ENCODE measurements around the gene MLST8.
"Not testable (repeated sequence)": the region's sequence is repeated elsewhere in the genome, so short reads cannot be mapped to it uniquely, and the experiment has no call there.

The MLST8 gene

DNA sequence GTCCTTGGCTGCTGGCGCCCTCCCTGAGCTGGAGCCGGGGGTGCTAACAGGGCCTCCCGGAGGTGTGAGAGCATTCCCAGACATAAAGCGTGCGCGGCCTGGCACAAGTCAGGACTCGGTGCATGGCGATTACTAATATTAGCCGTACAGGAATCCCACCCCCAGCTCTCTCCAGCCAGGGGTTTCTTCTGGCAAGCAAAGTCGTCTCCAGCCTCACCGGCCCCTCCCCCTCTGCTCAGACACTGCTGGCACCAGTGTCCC lies 13.9 kb upstream of the MLST8 start:
- DNase-seq = no peak

- no peak for DNase-seq
Measured at GRCh38 chr16:2194166-2194834, 11.0 kb upstream of the MLST8 start.

DNA sequence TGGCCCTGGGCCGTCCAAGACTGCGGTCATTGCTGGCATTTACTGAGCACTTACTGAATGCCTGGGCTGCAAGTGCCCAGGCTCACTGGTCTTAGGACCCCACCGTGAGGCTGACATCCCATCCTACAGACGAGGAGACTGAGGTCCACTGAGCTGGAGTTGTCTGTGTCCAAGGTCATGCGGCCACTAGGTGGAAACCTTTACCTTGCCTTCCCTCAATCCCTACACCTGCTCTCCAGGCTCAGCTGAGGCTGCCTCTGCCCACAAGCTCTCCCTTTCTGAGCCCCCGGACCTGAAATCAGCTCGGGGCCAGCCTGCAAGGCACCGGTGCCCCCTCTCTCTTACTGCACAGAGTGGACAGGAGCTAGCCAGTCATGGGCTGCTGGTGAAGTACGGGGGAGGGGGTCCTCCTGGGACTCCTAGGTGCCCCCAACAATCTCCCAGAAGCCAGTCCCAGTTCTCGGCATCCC lies 10.4 kb upstream of the MLST8 start:
- DNase-seq = peak; percentile 66 to 80

DNA sequence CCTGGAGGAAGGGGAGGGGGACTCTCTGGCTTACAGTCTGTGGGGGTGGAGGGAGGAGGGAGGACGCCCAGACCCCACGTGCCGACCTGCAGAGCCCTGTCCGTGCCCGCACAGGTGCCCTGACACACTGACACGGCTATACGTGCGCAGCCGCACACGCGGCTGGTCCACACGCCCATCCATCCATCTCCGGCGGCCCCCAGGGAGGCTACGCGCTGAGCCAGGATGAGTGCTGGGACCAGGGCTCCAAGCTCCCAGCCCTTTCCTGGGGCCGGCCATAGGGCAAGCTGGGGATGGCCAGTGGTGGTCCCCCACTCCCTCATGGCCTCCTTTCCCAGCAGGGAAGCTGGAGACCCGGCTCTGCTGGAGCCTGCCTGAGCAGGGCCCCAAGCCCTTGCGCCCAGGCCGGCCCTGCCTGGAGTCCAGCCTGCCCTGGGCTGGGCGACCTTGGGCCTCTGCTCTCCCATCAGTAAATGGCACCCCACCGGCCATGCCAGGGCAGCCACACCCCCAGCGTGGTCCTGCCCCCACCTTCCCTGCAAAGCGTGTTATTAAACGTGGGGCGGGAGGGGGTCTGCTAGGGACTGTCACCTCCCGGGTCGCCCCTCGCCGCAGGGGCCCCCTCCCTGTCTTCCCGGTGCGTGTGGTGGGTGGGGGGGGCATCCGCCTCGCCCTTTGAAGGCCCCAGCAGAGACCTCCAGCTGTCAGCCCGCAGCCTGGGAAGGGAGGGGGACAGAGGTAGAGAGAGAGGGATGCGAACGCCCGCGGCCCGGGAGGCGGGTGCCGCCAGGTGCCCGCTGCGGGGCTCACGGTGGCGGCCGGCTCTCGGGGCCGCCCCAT lies 9.7 kb upstream of the MLST8 start:
- DNase-seq = no peak

DNA sequence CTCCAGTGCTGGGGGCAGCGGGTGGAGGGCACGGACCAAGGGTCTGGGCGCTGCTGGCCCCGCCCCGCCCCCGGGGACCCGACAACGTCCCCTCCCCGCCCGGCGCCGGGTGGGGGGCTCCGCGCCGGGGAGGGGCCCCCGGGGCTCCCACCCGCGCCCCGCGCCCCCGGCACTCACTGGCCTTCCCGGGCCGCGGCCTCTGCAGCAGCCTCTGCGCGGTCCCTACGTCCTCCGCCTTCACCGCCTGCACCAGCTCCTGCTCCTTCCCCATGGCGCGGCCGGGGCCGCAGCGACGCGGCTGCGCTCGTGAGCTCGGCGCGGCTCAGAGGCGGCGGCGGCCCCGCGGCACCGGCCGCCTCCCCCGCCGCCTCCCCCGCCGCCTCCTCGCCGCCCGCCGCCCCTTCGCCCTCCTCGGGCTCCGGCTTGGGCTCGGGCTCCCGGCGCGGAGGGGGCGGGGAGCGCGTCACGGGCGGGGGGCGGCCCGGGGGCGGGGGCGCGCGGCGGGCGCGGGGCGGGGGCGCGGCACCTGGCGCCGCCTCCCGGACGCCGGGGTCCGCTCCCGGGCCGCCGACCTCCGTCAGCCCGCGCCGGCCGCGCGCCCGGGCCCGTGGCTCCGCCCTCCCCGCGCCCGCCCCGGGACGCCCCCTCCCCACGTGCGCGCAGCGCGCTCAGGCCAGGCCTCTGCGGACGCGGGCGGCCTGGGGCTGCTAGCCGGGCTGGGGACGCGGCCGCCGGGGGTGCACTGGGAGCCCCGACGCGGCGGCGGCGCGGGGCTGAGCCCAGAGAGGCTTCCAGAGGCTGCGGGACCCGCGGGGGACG lies 8.9 kb upstream of the MLST8 start, which contains the start of gene CASKIN1:
TSS of gene CASKIN1 (minus strand) at position 444 of the 819 bp plus-strand sequence. CDS start at position 271, 173 bp downstream.
- DNase-seq = no peak

GRCh38 chr16:2196981-2197511 lies 8.2 kb upstream of the MLST8 start:
- no peak for DNase-seq

DNA sequence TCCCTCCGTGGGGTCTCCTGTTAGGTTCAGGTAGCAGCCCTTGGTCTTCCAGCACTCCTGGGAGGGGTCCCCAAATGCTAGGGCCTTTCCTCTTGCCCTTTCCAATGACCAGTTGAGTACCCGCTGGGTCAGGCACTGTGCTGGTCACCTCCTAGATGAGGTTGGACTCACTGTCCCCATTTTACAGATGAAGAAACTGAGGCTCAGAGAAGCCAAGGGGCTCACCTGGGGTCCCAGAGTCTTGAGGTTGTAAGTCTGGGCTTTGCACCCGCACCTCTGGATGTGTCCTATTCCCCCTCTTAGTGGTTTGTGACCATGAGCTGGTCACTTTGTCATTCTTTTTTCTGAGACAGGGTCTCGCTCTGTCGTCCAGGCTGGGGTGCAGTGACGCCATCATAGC lies 7.5 kb upstream of the MLST8 start:
- DNase-seq = no peak

GRCh38 chr16:2198283-2198682 lies 7.0 kb upstream of the MLST8 start:
- DNase-seq = no peak

- DNase-seq = no peak
Measured at GRCh38 chr16:2199095-2199494, 6.2 kb upstream of the MLST8 start.

DNA sequence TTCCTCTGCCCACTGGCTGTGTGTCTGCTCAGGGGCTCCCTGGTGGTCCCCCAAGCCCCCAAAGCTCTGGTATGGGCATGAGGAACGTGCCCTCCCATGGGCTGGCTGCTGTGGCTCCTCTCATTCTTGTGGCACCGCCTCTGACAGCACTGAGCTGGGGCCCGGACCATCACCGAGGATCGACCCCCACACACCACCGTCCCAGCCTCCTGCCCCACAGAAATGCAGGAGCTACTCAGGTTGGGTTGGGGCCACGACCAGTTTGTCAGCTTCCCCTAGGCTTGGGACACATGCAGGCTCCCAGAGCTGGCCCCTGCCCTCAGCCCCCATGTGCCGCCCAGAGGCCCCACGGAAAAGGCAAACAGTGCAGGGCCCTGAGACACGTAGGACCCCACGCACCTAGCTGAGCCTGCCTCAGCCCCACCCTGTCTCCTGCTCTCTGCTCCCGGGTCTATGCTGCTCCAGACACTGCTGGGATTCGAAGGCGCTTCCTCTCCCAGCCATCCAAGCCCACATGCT lies 5.6 kb upstream of the MLST8 start:
- DNase-seq = no peak

- no peak for DNase-seq
Measured at GRCh38 chr16:2200313-2200712, 4.9 kb upstream of the MLST8 start.

GRCh38 chr16:2203119-2203688 lies 2.0 kb upstream of the MLST8 start:
- DNase-seq = not testable (repeated sequence)

DNA sequence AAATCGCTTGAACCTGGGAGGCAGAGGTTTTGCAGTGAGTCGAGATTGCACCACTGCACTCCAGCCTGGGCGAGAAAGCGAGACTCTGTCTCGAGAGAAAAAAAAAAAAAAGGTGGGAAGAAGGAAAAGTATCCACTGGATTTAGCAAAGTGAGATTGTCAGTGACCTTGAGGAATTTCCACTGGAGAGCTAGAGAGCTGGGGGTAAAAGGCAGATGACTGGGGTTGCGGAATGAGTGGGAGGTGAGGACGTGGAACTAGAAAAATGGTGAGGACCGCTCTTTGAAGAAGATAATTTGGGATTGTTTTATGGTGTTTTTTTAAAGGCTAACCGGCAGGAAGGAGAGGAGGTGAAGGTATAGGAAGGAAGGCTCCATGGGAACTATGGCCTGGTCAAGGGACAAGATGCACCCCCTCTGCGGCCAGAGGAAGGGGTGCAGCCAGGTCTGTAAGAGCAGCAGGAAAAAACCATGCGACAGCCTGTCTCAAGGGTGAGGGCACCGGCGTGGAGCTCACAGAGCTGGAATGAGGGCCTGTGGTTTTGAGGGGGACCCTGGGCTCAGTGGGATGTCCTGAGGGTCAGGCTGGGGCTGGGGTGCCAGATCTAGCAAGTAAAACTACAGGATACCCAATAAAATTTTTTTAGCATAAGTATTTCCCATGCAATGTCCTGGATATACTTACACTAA lies 694 bp upstream of the MLST8 start:
- no peak for DNase-seq

DNA sequence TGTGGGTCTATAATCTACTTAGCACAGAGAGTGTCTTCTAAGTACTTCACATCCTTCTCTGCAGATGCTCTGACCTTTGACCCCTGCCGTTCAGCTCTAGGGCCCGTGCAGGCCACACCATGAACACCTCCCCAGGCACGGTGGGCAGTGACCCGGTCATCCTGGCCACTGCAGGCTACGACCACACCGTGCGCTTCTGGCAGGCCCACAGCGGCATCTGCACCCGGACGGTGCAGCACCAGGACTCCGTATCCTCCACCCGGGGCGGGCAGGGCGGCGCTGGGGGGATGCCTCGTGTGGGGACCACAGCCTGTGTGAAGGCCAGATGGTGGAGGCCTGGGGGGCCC lies 686 bp downstream of the MLST8 start:
- DNase-seq = no peak

DNA sequence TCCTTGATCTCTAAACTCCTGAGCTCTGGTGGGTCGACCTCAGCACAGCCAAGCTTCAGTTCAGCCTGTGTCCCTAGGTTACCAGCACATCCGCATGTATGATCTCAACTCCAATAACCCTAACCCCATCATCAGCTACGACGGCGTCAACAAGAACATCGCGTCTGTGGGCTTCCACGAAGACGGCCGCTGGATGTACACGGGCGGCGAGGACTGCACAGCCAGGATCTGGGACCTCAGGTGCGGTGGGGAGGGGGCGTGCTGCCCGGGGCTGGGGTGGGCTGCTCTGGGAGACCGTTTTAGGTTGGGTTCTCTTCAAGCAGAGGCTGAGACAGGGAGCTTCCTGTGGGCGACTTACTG lies 1.1 kb downstream of the MLST8 start:
- DNase-seq = no peak

DNA sequence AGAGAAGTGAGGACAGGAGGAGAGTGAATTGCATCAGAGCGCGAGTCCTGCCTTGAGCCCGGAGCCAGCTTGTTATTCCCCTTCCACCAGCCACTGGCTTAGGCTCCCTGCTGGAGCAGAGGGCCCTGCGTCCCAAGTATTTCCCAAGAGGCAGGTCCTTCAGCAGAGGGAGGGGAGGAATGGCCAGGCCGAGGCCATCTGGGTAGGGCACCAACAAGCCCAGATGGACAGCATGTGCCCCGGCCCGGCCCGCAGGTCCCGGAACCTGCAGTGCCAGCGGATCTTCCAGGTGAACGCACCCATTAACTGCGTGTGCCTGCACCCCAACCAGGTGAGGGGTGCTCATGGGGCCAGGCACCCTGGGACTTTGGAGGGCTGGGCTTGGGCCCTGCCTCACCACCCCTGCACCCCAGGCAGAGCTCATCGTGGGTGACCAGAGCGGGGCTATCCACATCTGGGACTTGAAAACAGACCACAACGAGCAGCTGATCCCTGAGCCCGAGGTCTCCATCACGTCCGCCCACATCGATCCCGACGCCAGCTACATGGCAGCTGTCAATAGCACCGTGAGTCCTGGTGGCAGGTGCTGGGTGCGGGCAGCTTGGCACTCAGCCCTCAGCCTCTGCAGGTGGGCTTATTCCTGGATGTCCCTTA lies 1.7 kb downstream of the MLST8 start:
- DNase-seq = peak; percentile 34 to 39

GRCh38 chr16:2207872-2208271 lies 2.6 kb downstream of the MLST8 start:
- no peak for DNase-seq

DNA sequence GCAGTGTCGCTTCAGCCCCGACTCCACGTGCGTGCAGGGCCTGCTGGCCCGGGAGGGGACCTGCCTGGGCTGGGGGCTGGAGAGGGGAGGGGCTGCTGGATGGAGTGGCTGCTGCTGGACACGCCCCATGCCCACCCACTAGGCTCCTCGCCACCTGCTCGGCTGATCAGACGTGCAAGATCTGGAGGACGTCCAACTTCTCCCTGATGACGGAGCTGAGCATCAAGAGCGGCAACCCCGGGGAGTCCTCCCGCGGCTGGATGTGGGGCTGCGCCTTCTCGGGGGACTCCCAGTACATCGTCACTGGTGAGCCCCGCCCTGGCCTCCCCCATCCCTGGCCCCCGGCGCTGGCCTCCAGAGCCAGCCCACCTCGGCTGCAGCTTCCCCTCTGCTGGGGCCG lies 3.1 kb downstream of the MLST8 start:
- peak; percentile 52 to 71 for DNase-seq

DNA sequence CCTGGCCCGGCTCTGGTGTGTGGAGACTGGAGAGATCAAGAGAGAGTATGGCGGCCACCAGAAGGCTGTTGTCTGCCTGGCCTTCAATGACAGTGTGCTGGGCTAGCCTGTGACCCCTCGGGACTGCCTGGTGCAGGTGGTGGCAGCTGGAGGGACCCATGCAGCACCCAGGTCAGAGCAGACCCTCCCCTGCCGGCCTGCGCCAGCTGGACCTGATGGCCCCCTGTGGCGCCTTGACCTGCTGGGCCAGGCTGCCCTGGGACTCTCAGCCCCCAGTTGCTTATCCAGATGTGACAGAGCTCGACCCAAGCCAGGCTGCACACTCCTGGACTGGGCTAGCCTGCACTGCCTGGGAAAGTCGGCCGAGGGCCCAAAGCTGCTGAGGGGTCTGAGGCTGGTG lies 3.5 kb downstream of the MLST8 start:
- no peak for DNase-seq

DNA sequence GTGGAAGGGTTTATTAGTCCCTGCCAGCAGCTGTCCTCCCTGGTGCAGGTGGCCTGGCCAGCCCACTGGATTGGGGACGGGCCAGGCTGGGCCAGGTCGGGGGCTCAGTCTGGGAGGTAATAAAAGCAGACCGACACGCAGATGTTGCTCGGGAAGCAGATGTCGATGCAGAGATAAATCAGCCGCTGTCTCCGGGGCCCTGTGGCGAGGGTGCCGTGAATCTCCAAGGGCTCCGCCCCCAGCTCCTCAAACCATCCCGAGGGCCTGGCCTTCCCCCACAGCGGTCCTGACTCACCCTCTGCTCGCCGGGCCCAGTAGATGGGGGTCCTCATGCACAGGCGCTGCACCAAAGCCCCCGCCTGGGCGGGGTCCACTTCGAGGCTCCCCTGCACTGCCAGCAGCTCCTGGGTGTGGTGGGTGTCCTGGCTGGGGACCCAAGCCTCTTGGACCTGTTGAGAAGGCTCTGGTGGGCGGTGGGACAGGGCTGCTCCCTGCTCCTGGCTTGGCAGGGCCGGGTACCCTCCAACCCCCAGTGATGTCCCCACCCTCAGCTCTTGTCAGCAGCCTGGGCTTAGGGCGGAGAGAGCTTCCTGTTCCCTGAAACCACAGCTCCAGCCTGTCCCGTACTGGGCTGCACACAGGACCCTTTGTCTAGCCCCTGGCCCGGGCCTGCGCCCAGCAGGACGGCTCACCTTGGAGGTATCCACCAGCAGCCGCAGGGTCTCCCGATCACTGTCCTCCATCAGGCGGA lies 4.2 kb downstream of the MLST8 start:
- DNase-seq = peak; percentile 58 to 84

- no peak for DNase-seq
Measured at GRCh38 chr16:2210009-2210332, 4.7 kb downstream of the MLST8 start.
